ENCODE data around the gene SETMAR. TPM values are rescaled to one million over a fixed set of nuclear protein-coding genes. Genes with fewer than 3 reads are reported as not detected.

The SETMAR gene
- total and polyA plus RNA-seq, 2 of the 4 experiments (the other 2 are of a cell fraction): 12.7 to 18.1 TPM

DNA sequence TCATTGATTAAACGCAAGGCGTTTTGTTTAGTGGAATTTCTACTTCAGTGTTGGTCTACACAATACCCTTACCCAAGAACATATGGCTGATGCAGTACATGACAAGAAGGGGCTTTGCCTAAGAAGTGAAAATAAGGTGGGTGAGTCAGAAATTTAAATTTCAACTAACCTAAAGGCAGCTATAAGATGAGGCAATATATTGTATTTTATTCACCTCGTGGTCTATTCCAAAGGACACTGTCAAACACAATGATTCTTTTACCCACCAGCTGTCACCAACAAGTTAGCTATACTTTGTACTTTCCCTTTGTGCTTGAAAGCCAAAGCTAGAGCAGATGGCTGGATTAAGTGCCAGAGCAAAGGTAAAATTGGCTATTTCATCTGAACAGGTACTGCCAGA is 10.9 kb upstream of the SETMAR start:
- H3K4me1 ChIP-seq (ENCODE audit: control insufficient read depth, insufficient read depth, low read length): no peaks in the 10 kb centered on the region
- dilution Hi-C loops (cut with HindIII; ENCODE audit: low sequenced_read_pairs, unreplicated experiment): loop anchor here (25.0 kb wide), 1 partner anchor 1080 kb away; no protein-coding TSS in a partner anchor
- H3K27ac ChIP-seq (ENCODE audit: insufficient read depth, low read length): no peak overlapping the region
- ChIA-PET POLR2A (ENCODE audit: unreplicated experiment) (no interaction called here), CTCF (interaction anchor here (1.3 kb wide), 1 partner anchor 1091 kb away, joined by 3 read pairs; no protein-coding TSS in a partner anchor)
- no peak overlapping the region for H3K14ac ChIP-seq (replicated peaks; ENCODE audit: low read depth, low read length)
- ATAC-seq (ENCODE audit: low read depth): no peak
- no peaks in the 10 kb centered on the region for H3K9me1 ChIP-seq (ENCODE audit: insufficient read depth, low read length)
- intact Hi-C loops (cut with micrococcal nuclease): no loop called here
- H2BK5ac ChIP-seq (ENCODE audit: low read depth, low read length, poor library complexity, severe bottlenecking): no peak overlapping the region
- H3K9ac ChIP-seq (ENCODE audit: low read depth, low read length): no peak overlapping the region
- H4K8ac ChIP-seq (ENCODE audit: low read depth in 2 of 2, low read length in 2 of 2): no peak overlapping the region
- in situ Hi-C loops (cut with MboI; ENCODE audit: low sequenced_read_pairs): no loop called here
- no peak overlapping the region for H2AK5ac ChIP-seq (ENCODE audit: low read depth, low read length)
- H2AK9ac ChIP-seq (replicated peaks; ENCODE audit: low read depth, low read length, poor library complexity): no peak overlapping the region
- H4K20me1 ChIP-seq (ENCODE audit: insufficient read depth, low read length): no peaks in the 10 kb centered on the region
- H3K4me3 ChIP-seq (ENCODE audit: insufficient read depth, low read depth, low read length): no peak overlapping the region
- no peaks in the 10 kb centered on the region for H3K9me3 ChIP-seq (ENCODE audit: control insufficient read depth, insufficient read depth, low read length)
- no peak overlapping the region for H3K4ac ChIP-seq (ENCODE audit: low read depth, low read length)
- no peak overlapping the region for H2BK15ac ChIP-seq (ENCODE audit: low read depth, low read length)
- no peak overlapping the region for H2AFZ ChIP-seq (replicated peaks; ENCODE audit: low read length, poor library complexity)
- H3K23ac ChIP-seq (ENCODE audit: low read depth, low read length): no peak overlapping the region
- H4K91ac ChIP-seq (ENCODE audit: insufficient read depth, low read depth, low read length): no peak overlapping the region
- no peak overlapping the region for H3K56ac ChIP-seq (ENCODE audit: extremely low read depth, insufficient read depth, low read length)
- no peaks in the 10 kb centered on the region for H3K36me3 ChIP-seq (ENCODE audit: control insufficient read depth, insufficient read depth, low read length)
- no peak overlapping the region for H2BK20ac ChIP-seq (ENCODE audit: low read depth, low read length)
- no CpG with 5 or more reads among the region's 3 CpGs for WGBS, 2 experiments (ENCODE audit: extremely low coverage in 2 of 2, insufficient read length in 1 of 2)
- TF ChIP-seq MXI1 (IDR thresholded peaks at IDR 0.05; ENCODE audit: borderline replicate concordance, low read depth, low read length): no peak
- TF ChIP-seq FOS (IDR thresholded peaks at IDR 0.05; ENCODE audit: low read depth, low read length): no peak
- TF ChIP-seq BHLHE40 (IDR thresholded peaks at IDR 0.05; ENCODE audit: low read depth, low read length): no peak
- no peak for TF ChIP-seq MAFK (IDR thresholded peaks at IDR 0.05; ENCODE audit: low read depth, low read length)
- TF ChIP-seq, protein P1, sequence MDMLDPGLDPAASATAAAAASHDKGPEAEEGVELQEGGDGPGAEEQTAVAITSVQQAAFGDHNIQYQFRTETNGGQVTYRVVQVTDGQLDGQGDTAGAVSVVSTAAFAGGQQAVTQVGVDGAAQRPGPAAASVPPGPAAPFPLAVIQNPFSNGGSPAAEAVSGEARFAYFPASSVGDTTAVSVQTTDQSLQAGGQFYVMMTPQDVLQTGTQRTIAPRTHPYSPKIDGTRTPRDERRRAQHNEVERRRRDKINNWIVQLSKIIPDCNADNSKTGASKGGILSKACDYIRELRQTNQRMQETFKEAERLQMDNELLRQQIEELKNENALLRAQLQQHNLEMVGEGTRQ (IDR thresholded peaks at IDR 0.05; ENCODE audit: low read depth, low read length): no peak
- TF ChIP-seq RAD21 (IDR thresholded peaks at IDR 0.05; ENCODE audit: low read length): no peak
- TF ChIP-seq SMC3 (IDR thresholded peaks at IDR 0.05; ENCODE audit: low read depth, low read length): no peak
- TF ChIP-seq MAZ (IDR thresholded peaks at IDR 0.05; ENCODE audit: borderline replicate concordance, low read depth, low read length): no peak
- TF ChIP-seq, protein P2, sequence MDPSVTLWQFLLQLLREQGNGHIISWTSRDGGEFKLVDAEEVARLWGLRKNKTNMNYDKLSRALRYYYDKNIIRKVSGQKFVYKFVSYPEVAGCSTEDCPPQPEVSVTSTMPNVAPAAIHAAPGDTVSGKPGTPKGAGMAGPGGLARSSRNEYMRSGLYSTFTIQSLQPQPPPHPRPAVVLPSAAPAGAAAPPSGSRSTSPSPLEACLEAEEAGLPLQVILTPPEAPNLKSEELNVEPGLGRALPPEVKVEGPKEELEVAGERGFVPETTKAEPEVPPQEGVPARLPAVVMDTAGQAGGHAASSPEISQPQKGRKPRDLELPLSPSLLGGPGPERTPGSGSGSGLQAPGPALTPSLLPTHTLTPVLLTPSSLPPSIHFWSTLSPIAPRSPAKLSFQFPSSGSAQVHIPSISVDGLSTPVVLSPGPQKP (IDR thresholded peaks at IDR 0.05; ENCODE audit: borderline replicate concordance, low read depth, low read length): no peak
- no peak for TF ChIP-seq RFX5 (IDR thresholded peaks at IDR 0.05; ENCODE audit: low read depth, low read length)
- no peak for TF ChIP-seq NFE2L2 (IDR thresholded peaks at IDR 0.05; ENCODE audit: low read depth, low read length)
- no peak for TF ChIP-seq POLR2A (IDR thresholded peaks at IDR 0.05; ENCODE audit: low read depth, low read length)
- TF ChIP-seq, protein P3, sequence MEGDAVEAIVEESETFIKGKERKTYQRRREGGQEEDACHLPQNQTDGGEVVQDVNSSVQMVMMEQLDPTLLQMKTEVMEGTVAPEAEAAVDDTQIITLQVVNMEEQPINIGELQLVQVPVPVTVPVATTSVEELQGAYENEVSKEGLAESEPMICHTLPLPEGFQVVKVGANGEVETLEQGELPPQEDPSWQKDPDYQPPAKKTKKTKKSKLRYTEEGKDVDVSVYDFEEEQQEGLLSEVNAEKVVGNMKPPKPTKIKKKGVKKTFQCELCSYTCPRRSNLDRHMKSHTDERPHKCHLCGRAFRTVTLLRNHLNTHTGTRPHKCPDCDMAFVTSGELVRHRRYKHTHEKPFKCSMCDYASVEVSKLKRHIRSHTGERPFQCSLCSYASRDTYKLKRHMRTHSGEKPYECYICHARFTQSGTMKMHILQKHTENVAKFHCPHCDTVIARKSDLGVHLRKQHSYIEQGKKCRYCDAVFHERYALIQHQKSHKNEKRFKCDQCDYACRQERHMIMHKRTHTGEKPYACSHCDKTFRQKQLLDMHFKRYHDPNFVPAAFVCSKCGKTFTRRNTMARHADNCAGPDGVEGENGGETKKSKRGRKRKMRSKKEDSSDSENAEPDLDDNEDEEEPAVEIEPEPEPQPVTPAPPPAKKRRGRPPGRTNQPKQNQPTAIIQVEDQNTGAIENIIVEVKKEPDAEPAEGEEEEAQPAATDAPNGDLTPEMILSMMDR (conservative IDR thresholded peaks at IDR 0.05; ENCODE audit: low read depth, low read length): no peak
- no peak for TF ChIP-seq CEBPB (IDR thresholded peaks at IDR 0.05; ENCODE audit: low read depth, low read length)
- TF ChIP-seq RCOR1 (IDR thresholded peaks at IDR 0.05; ENCODE audit: insufficient replicate concordance, low read length): no peak
- no peak for TF ChIP-seq CHD1 (IDR thresholded peaks at IDR 0.05; ENCODE audit: low read depth, low read length)
- no peak for DNase-seq
- H3K27me3 ChIP-seq (ENCODE audit: control insufficient read depth, insufficient read depth, low read length): no peaks in the 10 kb centered on the region
- H4K5ac ChIP-seq (ENCODE audit: low read depth, low read length): no peak overlapping the region
- no peak overlapping the region for H3K4me2 ChIP-seq (ENCODE audit: low read depth, low read length)
- no TSS peak for BruUV-seq (replicated peaks)
- no peak overlapping the region for H3K18ac ChIP-seq (ENCODE audit: low read depth, low read length)
- H2BK120ac ChIP-seq (ENCODE audit: low read depth, low read length): no peak overlapping the region
- H3K79me1 ChIP-seq (ENCODE audit: low read depth in 1 of 2, low read length in 2 of 2): no peaks in the 10 kb centered on the region

All from IMR-90 (cell line).